Cardiac septum (tissue), 1 donor: ENCODE results near the gene KLRC2. TPM values are rescaled to one million over a fixed set of nuclear protein-coding genes. Genes with fewer than 3 reads are reported as not detected.
"Not testable (repeated sequence)": the region's sequence is repeated elsewhere in the genome, so short reads cannot be mapped to it uniquely, and the experiment has no call there.

Experiments used
- DNase-seq: peaks from one replicate; pipeline ENCODE4 v3.0.0-alpha.2; 2020; ENCODE audit warnings: low spot score
- intact Hi-C: fragments of 100-400 bp; cut with DNase I; formaldehyde crosslinking; loops from one replicate; pipeline ENCODE4 v1.14.0; 2022
- long read RNA-seq: library from polyadenylated mRNA; unstranded; transcript quantifications from one replicate; pipeline ENCODE4 v2.0.0, GENCODE V29; 2021
- total RNA-seq: library from RNA; stranded (reverse); fragmentation: NEBNext Ultra II Directional; extraction: Animal tissue kit (Norgen Biotek cat#: 25700); gene quantifications from one replicate; pipeline ENCODE4 v1.2.1, GENCODE V29; 2021
- donor health status: DM: no; HTN: no; CAD: no.

The KLRC2 gene
- total RNA-seq: not detected
- long read RNA-seq: 0 reads

DNA sequence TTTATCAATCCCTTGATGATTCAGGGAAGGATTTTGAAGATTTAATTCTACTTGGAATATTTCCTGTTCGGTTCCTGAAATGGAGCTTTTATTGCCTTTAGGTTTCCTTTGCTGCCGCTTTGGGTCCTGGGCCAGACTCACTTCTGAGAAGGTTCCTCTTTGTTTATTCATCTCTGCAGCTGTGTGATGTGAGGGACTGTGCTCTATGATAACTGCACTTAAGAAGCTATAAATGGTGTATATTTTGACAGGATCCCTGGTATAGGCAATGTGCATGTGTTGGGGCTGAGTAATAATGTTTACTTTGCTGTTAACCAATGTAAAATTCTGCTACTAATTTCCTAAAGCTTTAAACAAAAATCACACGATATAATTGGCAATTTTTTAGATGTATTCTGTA, at the start of gene KLRC2:
TSS of gene KLRC2 (minus strand) at position 195 of the 400 bp plus-strand sequence. CDS start at position 171, 24 bp downstream.
- intact Hi-C loops, DNase-seq: not testable (repeated sequence)

DNA sequence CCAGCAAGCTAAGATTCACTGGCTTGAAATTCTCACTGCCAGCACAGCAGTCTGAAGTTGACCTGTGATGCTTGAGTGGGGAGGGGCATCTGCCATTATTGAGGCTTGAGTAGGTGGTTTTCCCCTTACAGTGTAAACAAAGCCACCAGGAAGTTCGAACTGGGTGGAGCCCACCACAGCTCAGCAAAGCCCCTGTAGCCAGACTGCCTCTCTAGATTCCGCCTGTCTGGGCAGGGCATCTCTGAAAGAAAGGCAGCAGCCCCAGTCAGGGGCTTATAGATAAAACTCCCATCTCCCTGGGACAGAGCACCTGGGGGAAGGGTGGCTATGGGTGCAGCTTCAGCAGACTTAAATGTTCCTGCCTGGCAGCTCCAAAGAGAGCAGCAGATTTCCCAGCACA, 46.1 kb upstream of the KLRC2 start:
- intact Hi-C loops, DNase-seq: not testable (repeated sequence)

- intact Hi-C loops, DNase-seq: not testable (repeated sequence)
Measured at GRCh38 chr12:10472808-10473207, 37.0 kb upstream of the KLRC2 start.

DNA sequence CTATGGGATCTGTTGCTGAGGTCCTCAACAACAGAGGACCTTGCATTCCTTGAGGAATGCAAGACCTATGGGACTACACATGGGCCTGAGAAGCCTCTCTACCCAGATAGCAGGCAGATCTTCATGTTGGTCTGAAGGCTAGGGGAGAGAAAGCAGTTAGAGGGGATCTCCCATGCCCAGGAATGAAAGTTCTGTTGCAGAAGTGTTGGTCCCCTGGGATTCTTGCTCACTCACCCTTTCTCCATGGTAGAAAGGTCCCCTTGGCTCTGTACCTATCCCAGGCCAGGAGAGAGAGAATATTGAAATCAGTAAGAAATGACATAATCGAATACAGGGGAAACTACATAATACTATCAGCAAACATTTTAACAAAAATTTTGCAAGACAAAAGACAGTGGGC, 33.9 kb upstream of the KLRC2 start:
- no peak for DNase-seq
- intact Hi-C loops: no loop called here

DNA sequence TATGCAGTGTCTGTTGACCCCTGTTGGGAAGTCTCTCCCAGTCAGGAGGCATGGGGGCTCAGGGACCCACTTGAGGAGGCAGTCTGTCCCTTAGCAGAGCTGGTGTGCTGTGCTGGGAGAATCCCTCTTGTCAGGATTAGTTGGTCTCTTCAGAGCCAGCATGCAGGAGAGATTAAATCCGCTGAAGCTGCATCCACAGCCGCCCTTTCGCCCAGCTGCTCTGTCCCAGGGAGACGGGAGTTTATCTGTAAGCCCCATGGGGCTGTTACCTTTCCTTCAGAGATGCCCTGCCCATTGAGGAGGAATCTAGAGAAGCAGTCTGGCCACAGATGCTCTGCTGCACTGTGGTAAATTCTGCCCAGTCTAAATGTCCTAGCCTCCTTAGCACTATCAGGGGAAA, 30.5 kb upstream of the KLRC2 start:
- no peak for DNase-seq
- intact Hi-C loops: no loop called here

DNA sequence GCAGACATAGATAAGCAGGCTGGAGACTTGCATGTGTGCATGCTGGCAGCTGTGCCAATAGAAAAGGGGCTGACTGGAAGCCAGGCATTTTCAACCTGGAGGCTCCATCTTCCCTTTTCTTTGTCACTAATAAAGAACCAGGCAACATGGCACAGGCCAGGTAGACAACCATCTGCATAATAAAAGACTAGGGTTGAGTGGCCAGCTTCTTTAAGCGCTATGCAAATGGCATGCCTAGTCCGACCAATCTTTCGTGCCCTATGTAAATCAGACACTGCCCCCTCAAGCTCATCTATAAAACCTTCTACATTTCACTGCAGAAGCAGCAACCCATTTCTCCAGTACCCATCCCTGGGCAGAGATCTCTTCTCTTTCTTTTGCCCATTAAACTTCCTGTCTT, 21.9 kb upstream of the KLRC2 start:
- no peak for DNase-seq
- intact Hi-C loops: no loop called here

- DNase-seq: no peak
- intact Hi-C loops: no loop called here
Measured at GRCh38 chr12:10456856-10457255, 21.0 kb upstream of the KLRC2 start.

DNA sequence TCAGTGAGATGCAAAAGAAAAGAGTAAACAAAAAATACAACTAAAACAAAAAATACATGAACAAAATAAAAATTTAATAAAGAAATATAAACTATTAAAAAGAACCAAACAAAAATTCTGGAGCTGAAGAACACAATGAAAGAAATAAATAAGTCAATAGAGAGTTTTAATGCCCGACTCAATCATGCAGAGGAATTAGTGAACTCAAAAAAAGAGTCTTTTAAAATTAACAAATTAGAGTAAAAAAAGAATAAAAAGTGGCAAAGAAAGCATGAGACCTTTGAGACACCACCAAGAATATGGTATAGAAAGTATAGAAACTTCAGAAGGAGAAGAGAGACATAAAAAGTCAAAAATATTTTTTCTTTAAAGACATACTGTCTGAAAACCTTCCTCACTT, 20.0 kb upstream of the KLRC2 start:
- no peak for DNase-seq
- intact Hi-C loops: no loop called here

DNA sequence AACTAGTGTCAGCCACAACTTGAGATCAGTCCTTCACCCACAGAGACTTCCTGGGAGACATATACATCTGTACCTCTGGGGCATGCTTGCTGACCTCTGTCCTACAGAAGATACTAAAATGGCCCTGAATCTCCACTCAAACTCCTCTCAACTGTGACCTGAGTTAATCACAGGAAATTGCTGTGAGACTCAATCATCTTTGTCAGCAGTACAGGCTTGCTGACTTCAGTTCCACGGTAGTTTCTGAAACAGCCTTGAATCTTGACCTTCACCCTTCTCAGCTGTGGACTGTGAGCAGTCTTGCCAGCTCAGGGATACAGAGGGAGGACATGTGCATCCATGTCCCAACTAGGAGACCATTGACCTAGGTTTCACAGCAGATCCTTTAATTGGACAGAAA, 18.7 kb upstream of the KLRC2 start:
- DNase-seq: no peak
- intact Hi-C loops: no loop called here

DNA sequence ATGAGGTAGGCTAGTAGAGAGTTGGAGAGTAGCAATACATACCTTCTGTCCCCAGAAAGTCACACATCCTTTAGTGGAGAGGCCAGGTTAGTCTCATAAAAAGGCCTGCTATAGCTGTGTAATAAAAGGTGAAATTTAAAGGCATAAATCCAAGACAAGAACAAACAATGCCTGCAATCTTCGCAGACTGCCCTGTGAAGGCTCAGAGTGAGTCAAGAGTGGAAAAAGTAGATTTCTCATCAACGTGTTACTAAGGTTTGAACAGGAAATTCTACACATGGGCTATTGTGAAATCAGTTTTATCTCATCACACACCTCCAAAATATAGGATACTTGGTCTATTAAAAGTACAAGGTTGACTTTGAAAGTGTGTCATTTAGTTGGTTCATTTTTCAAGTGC, 17.3 kb upstream of the KLRC2 start, which contains the start of gene KLRC1:
TSS of gene KLRC1 (minus strand) at position 222 of the 400 bp plus-strand sequence. CDS start 2,221 bp downstream, outside the sequence.
- no peak for DNase-seq
- intact Hi-C loops: no loop called here

- intact Hi-C loops: no loop called here
- DNase-seq: no peak
Measured at GRCh38 chr12:10448236-10448635, 12.4 kb upstream of the KLRC2 start.

DNA sequence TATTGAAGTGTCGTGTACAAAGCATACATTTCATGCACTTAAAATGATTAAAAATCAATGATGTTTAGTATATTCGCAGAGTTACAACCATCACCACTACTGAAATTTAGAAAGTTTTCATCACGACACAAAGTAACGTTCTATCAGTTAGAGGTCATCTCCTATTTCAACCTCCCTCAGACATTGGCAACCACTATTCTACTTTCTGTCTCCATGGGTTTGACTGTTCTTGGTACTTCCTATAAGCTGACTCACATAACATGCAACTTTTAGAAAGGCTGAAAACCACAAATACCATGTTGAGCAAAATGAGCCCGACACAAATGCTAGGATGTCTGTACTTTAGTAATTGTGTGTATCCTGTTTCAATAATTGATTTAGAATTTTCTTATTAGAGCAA, 10.2 kb upstream of the KLRC2 start:
- DNase-seq, intact Hi-C loops: not testable (repeated sequence)

- DNase-seq, intact Hi-C loops: not testable (repeated sequence)
Measured at GRCh38 chr12:10441144-10441543, 5.3 kb upstream of the KLRC2 start.

- intact Hi-C loops, DNase-seq: not testable (repeated sequence)
Measured at GRCh38 chr12:10439608-10440274, 3.9 kb upstream of the KLRC2 start.

GRCh38 chr12:10437601-10438000, 1.8 kb upstream of the KLRC2 start:
- intact Hi-C loops, DNase-seq: not testable (repeated sequence)

DNA sequence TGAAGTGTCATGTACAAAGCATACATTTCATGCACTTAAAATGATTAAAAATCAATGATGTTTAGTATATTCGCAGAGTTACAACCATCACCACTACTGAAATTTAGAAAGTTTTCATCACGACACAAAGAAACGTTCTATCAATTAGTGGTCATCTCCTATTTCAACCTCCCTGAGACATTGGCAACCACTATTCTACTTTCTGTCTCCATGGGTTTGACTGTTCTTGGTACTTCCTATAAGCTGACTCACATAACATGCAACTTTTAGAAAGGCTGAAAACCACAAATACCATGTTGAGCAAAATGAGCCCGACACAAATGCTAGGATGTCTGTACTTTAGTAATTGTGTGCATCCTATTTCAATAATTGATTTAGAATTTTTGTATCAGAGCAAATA, 5.2 kb downstream of the KLRC2 start:
- intact Hi-C loops, DNase-seq: not testable (repeated sequence)

GRCh38 chr12:10425938-10426337, 9.9 kb downstream of the KLRC2 start:
- DNase-seq, intact Hi-C loops: not testable (repeated sequence)

DNA sequence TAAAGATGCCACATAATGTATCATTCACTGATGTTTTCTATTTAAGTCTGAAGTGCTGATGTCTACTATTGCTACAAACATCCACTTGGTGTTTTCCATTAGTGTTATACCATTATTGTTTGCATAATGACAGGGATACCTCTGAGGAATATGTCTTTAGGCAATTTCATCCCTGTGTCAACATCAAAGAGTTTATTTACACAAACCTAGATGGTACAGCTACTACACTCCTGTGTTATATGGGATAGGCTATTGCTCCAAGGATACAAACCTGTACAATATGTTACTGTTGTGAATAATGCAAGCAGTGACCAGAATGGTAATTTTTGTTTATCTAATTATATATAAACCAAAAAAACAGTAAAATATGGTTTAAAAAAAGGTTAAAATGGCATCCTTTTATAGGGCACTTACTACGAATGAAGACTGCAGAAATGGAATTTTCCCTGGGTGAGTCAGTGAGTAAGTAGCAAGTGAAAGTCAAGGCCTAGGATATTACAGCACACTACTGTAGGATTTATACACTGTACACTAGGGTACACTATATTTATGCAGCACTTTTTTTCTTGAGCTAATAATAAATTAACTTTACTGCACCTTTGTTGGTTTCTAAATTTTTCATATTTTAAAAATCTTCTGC, 11.4 kb downstream of the KLRC2 start:
- DNase-seq, intact Hi-C loops: not testable (repeated sequence)

- DNase-seq, intact Hi-C loops: not testable (repeated sequence)
Measured at GRCh38 chr12:10422159-10422558, 13.7 kb downstream of the KLRC2 start.

GRCh38 chr12:10420334-10420733, 15.5 kb downstream of the KLRC2 start, which contains the start of gene KLRC3:
TSS of gene KLRC3 (minus strand) at chr12:10420595. CDS start at chr12:10420550, 45 bp downstream.
- intact Hi-C loops, DNase-seq: not testable (repeated sequence)

GRCh38 chr12:10409392-10409791, 26.4 kb downstream of the KLRC2 start, which contains the start of gene KLRC4:
TSS of gene KLRC4 (minus strand) at chr12:10409757. CDS start at chr12:10409575, 182 bp downstream.
- intact Hi-C loops: no loop called here

More at GRCh38 chr12:10409392-10409791, 26.4 kb downstream of the KLRC2 start, which contains the start of gene KLRC4:
- DNase-seq: no peak
